HCT116 (cell line): ENCODE data around the gene DPP6. TPM values are rescaled to one million over a fixed set of nuclear protein-coding genes. Genes with fewer than 3 reads are reported as not detected.
A peak's percentile ranks its signal among the peaks of the same experiment; 100 is the strongest.

ENCODE experiments used
- ATAC-seq: fragments of 200-7000 bp; cut with Tn5 transposase; 2 replicates; pipeline ENCODE4 v1.9.1; 2020; ENCODE audit warnings: mild to moderate bottlenecking, moderate library complexity
- BruUV-seq: library from RNA; stranded (reverse); fragments of 400-500 nt; replicated peaks from 2 replicates; lab custom pipeline; 2021; lab: Mats Ljungman, UMichigan
- CTCF ChIA-PET: fragments of 300-600 bp; sonication (Branson Sonifier 250); formaldehyde crosslinking; loops from one replicate; lab custom pipeline; 2021; ENCODE audit warnings: antibody characterized with exemption; lab: Charles Lee
- POLR2A ChIA-PET: fragments of 300-600, 350-600 bp; sonication (Branson Sonifier 250); formaldehyde crosslinking; loops from one replicate; lab custom pipeline; 2021; ENCODE audit warnings: antibody characterized with exemption; lab: Charles Lee
- RAD21 ChIA-PET, 2 experiments: fragments of 300-600 bp; sonication (Branson Sonifier 250); formaldehyde crosslinking; loops; one replicate each; lab custom pipeline; 2023; ENCODE audit warnings: low total read pairs in 2 of 2; ENCODE audit not compliant: uncharacterized antibody in 2 of 2, unreplicated experiment in 2 of 2, low non-redundant PET in 1 of 2; lab: Charles Lee
- DNase-seq: peaks from one replicate; pipeline ENCODE4 v3.0.0-alpha.2; 2010; ENCODE audit warnings: low read depth, low spot score
- H2AFZ ChIP-seq: fragments of 200-600 bp; shearing (Covaris generic), sonication (generic); 2 replicates; pipeline ENCODE4 v1.6.1; 2017; ENCODE audit warnings: low read depth, mixed run types, mixed read lengths, antibody characterized with exemption, low read length; ENCODE audit not compliant: poor library complexity, severe bottlenecking
- H3K27ac ChIP-seq: 2 replicates; pipeline ENCODE4 v1.5.1; 2012; ENCODE audit warnings: low read depth, low read length
- H3K27me3 ChIP-seq: fragments of 200-600 bp; sonication (generic); 2 replicates; pipeline ENCODE4 v1.6.1; 2016; ENCODE audit warnings: mixed run types, low read length, mixed read lengths; ENCODE audit not compliant: insufficient read depth
- H3K36me3 ChIP-seq, 2 experiments: fragments of 200-500 bp in 1 of 2; fragments of 200-600 bp in 1 of 2; sonication (Bioruptor generic) in 1 of 2; sonication (generic) in 1 of 2; 2 replicates each; pipeline versions ENCODE4 v1.5.1 to v1.6.1; 2014 to 2016; ENCODE audit warnings: low read length in 2 of 2, inconsistent platforms in 1 of 2, mixed read lengths in 1 of 2, mixed run types in 1 of 2; ENCODE audit not compliant: insufficient read depth in 2 of 2, control insufficient read depth in 1 of 2
- H3K4me1 ChIP-seq, 2 experiments: fragments of 200-600 bp in 1 of 2; sonication (generic) in 1 of 2; 2 replicates each; pipeline versions ENCODE4 v1.5.1 to v1.6.1; 2012 to 2017; ENCODE audit warnings: low read length in 2 of 2, inconsistent platforms in 1 of 2, mild to moderate bottlenecking in 1 of 2, mixed read lengths in 1 of 2, mixed run types in 1 of 2, moderate library complexity in 1 of 2; ENCODE audit not compliant: insufficient read depth in 2 of 2, control insufficient read depth in 1 of 2
- H3K4me2 ChIP-seq: fragments of 200-600 bp; sonication (generic); 2 replicates; pipeline ENCODE4 v1.6.1; 2017; ENCODE audit warnings: mixed run types, low read length, mixed read lengths
- H3K4me3 ChIP-seq, 2 experiments: fragments of 200-600 bp in 1 of 2; sonication (generic) in 1 of 2; replicated peaks in 1 of 2; 2 replicates each; pipeline ENCODE4 v1.5.1; 2011 to 2016; ENCODE audit warnings: low read length in 2 of 2, control low read depth in 1 of 2, low read depth in 1 of 2, mild to moderate bottlenecking in 1 of 2, mixed read lengths in 1 of 2, mixed run types in 1 of 2
- H3K79me2 ChIP-seq: fragments of 200-600 bp; sonication (generic); 2 replicates; pipeline ENCODE4 v1.6.1; 2017; ENCODE audit warnings: mild to moderate bottlenecking, mixed run types, low read length, moderate library complexity, mixed read lengths; ENCODE audit not compliant: insufficient read depth
- H3K9ac ChIP-seq: fragments of 200-600 bp; sonication (generic); 2 replicates; pipeline ENCODE4 v1.6.1; 2016; ENCODE audit warnings: low read length, mixed read lengths
- H3K9me2 ChIP-seq: fragments of 200-600 bp; sonication (generic), shearing (Covaris generic); 2 replicates; pipeline ENCODE4 v1.6.1; 2017; ENCODE audit warnings: mixed run types, mild to moderate bottlenecking, moderate library complexity; ENCODE audit not compliant: insufficient read depth
- H3K9me3 ChIP-seq, 2 experiments: fragments of 200-500 bp in 1 of 2; fragments of 200-600 bp in 1 of 2; sonication (Bioruptor generic) in 1 of 2; sonication (generic) in 1 of 2; 2 replicates each; pipeline ENCODE4 v1.6.1; 2014 to 2017; ENCODE audit warnings: low read length in 2 of 2, mixed read lengths in 2 of 2, inconsistent platforms in 1 of 2, low read depth in 1 of 2, mild to moderate bottlenecking in 1 of 2, mixed run types in 1 of 2, moderate library complexity in 1 of 2; ENCODE audit not compliant: control insufficient read depth in 1 of 2, insufficient read depth in 1 of 2
- H4K20me1 ChIP-seq: fragments of 200-600 bp; sonication (generic), shearing (Covaris generic); 2 replicates; pipeline ENCODE4 v1.6.1; 2017; ENCODE audit warnings: mixed run types, mild to moderate bottlenecking, moderate library complexity; ENCODE audit not compliant: insufficient read depth
- CTCF ChIP-seq, 3 experiments: fragments of 200-600 bp in 1 of 3; sonication (generic) in 1 of 3; IDR thresholded peaks in 2 of 3; conservative IDR thresholded peaks in 1 of 3; 2 replicates each; pipeline ENCODE4 v1.5.1; 2012 to 2017; ENCODE audit warnings: low read depth in 2 of 3, low read length in 2 of 3, antibody characterized with exemption in 1 of 3, borderline replicate concordance in 1 of 3, control low read depth in 1 of 3, mild to moderate bottlenecking in 1 of 3, mixed read lengths in 1 of 3, mixed run types in 1 of 3, moderate library complexity in 1 of 3; ENCODE audit not compliant: insufficient read depth in 1 of 3
- ELF1 ChIP-seq: IDR thresholded peaks from 2 replicates; pipeline ENCODE4 v1.6.1; 2012; ENCODE audit warnings: low read depth, borderline replicate concordance
- SP1 ChIP-seq: IDR thresholded peaks from 2 replicates; pipeline ENCODE4 v1.6.1; 2012; ENCODE audit warnings: low read depth
- YY1 ChIP-seq: IDR thresholded peaks from 2 replicates; pipeline ENCODE4 v1.6.1; 2011; ENCODE audit warnings: low read length, low read depth, moderate library complexity, mild to moderate bottlenecking; ENCODE audit not compliant: insufficient replicate concordance; ENCODE audit errors: extremely low read depth
- intact Hi-C: fragments of 100-400 bp; cut with micrococcal nuclease; formaldehyde crosslinking; loops from 2 replicates; pipeline ENCODE4 v1.10.0; 2022
- total RNA-seq: library from RNA; stranded (reverse); gene quantifications from one replicate; pipeline ENCODE4 v1.2.1, GENCODE V29; 2021; ENCODE audit not compliant: unreplicated experiment

DPP6 gene
- total RNA-seq, 1 experiment from 2014 or later = not detected

DNA sequence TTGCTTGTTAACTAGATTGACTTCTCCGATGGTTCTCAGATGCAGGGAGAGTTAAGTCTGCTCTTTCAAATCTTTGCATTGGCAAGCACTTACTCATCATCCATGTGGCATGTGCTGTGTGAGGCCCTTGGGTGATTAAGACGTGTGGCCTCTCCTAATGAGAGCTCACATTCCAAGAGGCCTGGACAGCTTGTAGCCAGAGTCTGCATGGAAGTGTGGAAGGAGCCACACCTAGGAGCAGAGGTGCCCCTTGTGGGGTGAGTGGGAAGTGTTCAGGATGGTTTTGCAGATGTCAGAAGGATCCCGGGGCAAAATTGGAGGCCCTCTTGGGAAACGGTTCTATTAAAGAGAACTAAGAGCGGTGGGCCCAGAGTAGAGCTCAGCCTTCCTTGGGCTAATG, 724.8 kb downstream of the DPP6 start:
- ATAC-seq (peak; percentile 87), DNase-seq (peak; percentile 12)
- Histone ChIP-seq H3K27me3 (no peaks in the 10 kb centered on the region), H3K9ac (no peak overlapping the region), H3K4me1 (peaks cover 0 to 3% of the 10 kb centered on the region in 2 experiments; a peak in 1 of 4 replicates), H3K36me3 (no peaks in the 10 kb centered on the region), H3K9me2 (no peaks in the 10 kb centered on the region), H4K20me1 (no peaks in the 10 kb centered on the region), H3K79me2 (no peaks in the 10 kb centered on the region), H3K4me3 (no peak overlapping the region), H2AFZ (no peak overlapping the region), H3K9me3 (no peaks in the 10 kb centered on the region), H3K27ac (no peak overlapping the region), H3K4me2 (no peak overlapping the region)
- no peak for TF ChIP-seq SP1
- TF ChIP-seq CTCF (IDR thresholded peaks at IDR 0.05 in 2 of 3, conservative IDR thresholded peaks at IDR 0.05 in 1 of 3; ENCODE audit: borderline replicate concordance in 1 of 3, insufficient read depth in 1 of 3, low read depth in 2 of 3, low read length in 2 of 3) = peak in 2 of 3 experiments; percentile 33 to 34; a peak in 3 of 6 replicates
- RAD21 ChIA-PET = no interaction called here
- intact Hi-C loops = no loop called here
- no TSS peak for BruUV-seq
- POLR2A ChIA-PET = no interaction called here
- CTCF ChIA-PET = interaction anchor here (1.0 kb wide), 1 partner anchor 79 kb away, joined by 3 read pairs; no protein-coding TSS in a partner anchor

- Histone ChIP-seq H3K4me2 (no peak overlapping the region), H3K4me1 (peaks cover 0 to 3% of the 10 kb centered on the region in 2 experiments; a peak in 1 of 4 replicates), H4K20me1 (no peaks in the 10 kb centered on the region)
- no peak for ATAC-seq
- TF ChIP-seq ELF1 = no peak
- TF ChIP-seq YY1 = no peak
- TF ChIP-seq, all 23 proteins: peak for 0
- no peak for DNase-seq
- no TSS peak for BruUV-seq
- H3K9ac ChIP-seq = no peak overlapping the region
- intact Hi-C loops = no loop called here
- no peaks in the 10 kb centered on the region for H3K9me3 ChIP-seq
- RAD21 ChIA-PET = no interaction called here
- no peaks in the 10 kb centered on the region for H3K9me2 ChIP-seq
- CTCF ChIA-PET = interaction anchor here (1.0 kb wide), 1 partner anchor 79 kb away, joined by 3 read pairs; no protein-coding TSS in a partner anchor
- no peaks in the 10 kb centered on the region for H3K79me2 ChIP-seq
- H3K27ac ChIP-seq = no peak overlapping the region
- POLR2A ChIA-PET = no interaction called here
- no peaks in the 10 kb centered on the region for H3K36me3 ChIP-seq
- no peaks in the 10 kb centered on the region for H3K27me3 ChIP-seq
- no peak overlapping the region for H3K4me3 ChIP-seq
- H2AFZ ChIP-seq = no peak overlapping the region
These were observed 725.3 kb downstream of the DPP6 start for GRCh38 chr7:154777489-154777888.
